Transverse colon (tissue), 3 donors: ENCODE results near the gene LHFPL6.

Experiments used
- CTCF ChIP-seq, 5 experiments: fragments of 200-600 bp in 3 of 5; fragments of 450-650 bp in 2 of 5; sonication (generic) in 3 of 5; IDR thresholded peaks; 1 replicate in 2 of 5; 2 replicates in 3 of 5; pipeline ENCODE4 v1.5.1; 2016 to 2017; ENCODE audit warnings: antibody characterized with exemption in 5 of 5, inconsistent platforms in 3 of 5, mild to moderate bottlenecking in 2 of 5, moderate library complexity in 1 of 5
- EP300 ChIP-seq: sonication (generic); formaldehyde crosslinking; IDR thresholded peaks from one replicate; pipeline ENCODE4 v1.6.1; 2017; ENCODE audit warnings: antibody characterized with exemption, low read depth
- POLR2A ChIP-seq: fragments of 450-650 bp; IDR thresholded peaks from one replicate; pipeline ENCODE4 v1.6.1; 2016; ENCODE audit warnings: antibody characterized with exemption, mild to moderate bottlenecking, moderate library complexity

- TF ChIP-seq CTCF (IDR thresholded peaks at IDR 0.05) (no peak), POLR2A (no peak), EP300 (no peak)
Measured at GRCh38 chr13:39596176-39596575, 6.8 kb downstream of the LHFPL6 start.
